Measurements from ENCODE around the gene OR52B6. TPM values are rescaled to one million over a fixed set of nuclear protein-coding genes. Genes with fewer than 3 reads are reported as not detected.
A peak's percentile ranks its signal among the peaks of the same experiment; 100 is the strongest.

Gene OR52B6
- total and polyA plus RNA-seq, 10 of the 15 experiments (the other 5 are each of a cell fraction or from before 2014, with no cell fraction given), result 0.07 TPM; not detected in 9

- BruUV-seq (replicated peaks), result TSS peak; percentile 98
- TF ChIP-seq RFX5 (IDR thresholded peaks at IDR 0.05; ENCODE audit: low read depth, low read length) (no peak), POLR2AphosphoS5 (IDR thresholded peaks at IDR 0.05; ENCODE audit: low read length) (peak; percentile 98), TAF1 (IDR thresholded peaks at IDR 0.05; ENCODE audit: borderline replicate concordance, low read depth, low read length) (peak; percentile 87), YY1 (IDR thresholded peaks at IDR 0.05; ENCODE audit: low read depth, low read length) (0 out of 2 replicates have a peak, but pooled peaks have one; percentile 43), ZBTB40 (IDR thresholded peaks at IDR 0.05; ENCODE audit: borderline replicate concordance) (0 out of 2 replicates have a peak, but pooled peaks have one; percentile 8), MEF2A (IDR thresholded peaks at IDR 0.05; ENCODE audit: insufficient read depth, low read depth, low read length) (no peak), SMAD5 (IDR thresholded peaks at IDR 0.05; ENCODE audit: low read depth) (peak; percentile 89; the same call in 1 of the 2 replicates), CHD2 (IDR thresholded peaks at IDR 0.05; ENCODE audit: borderline replicate concordance, low read depth, low read length) (peak; percentile 46; the same call in 1 of the 2 replicates), ATF7 (IDR thresholded peaks at IDR 0.05; ENCODE audit: low read depth) (peak; percentile 33; the same call in 1 of the 2 replicates), NFYB (IDR thresholded peaks at IDR 0.05; ENCODE audit: insufficient read depth, low read depth, low read length) (peak; percentile 85), SMARCA5 (IDR thresholded peaks at IDR 0.05) (peak; percentile 15; the same call in 1 of the 2 replicates), PKNOX1 (IDR thresholded peaks at IDR 0.05) (peak; percentile 71), IKZF2 (IDR thresholded peaks at IDR 0.05) (peak in 1 of 2 experiments; percentile 66)
- TF ChIP-seq, protein P1, sequence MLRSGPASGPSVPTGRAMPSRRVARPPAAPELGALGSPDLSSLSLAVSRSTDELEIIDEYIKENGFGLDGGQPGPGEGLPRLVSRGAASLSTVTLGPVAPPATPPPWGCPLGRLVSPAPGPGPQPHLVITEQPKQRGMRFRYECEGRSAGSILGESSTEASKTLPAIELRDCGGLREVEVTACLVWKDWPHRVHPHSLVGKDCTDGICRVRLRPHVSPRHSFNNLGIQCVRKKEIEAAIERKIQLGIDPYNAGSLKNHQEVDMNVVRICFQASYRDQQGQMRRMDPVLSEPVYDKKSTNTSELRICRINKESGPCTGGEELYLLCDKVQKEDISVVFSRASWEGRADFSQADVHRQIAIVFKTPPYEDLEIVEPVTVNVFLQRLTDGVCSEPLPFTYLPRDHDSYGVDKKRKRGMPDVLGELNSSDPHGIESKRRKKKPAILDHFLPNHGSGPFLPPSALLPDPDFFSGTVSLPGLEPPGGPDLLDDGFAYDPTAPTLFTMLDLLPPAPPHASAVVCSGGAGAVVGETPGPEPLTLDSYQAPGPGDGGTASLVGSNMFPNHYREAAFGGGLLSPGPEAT (IDR thresholded peaks at IDR 0.05; ENCODE audit: low read depth), result peak; percentile 47
Measured at GRCh38 chr11:5624489-5625279, 44.0 kb downstream of the OR52B6 start, which contains the start of gene TRIM34. Gene TRIM34, plus strand, starts transcription at chr11:5625001. Its CDS starts 7,331 bp downstream, at chr11:5632332.

More at GRCh38 chr11:5624489-5625279, 44.0 kb downstream of the OR52B6 start, which contains the start of gene TRIM34:
- Histone ChIP-seq H3K27ac (ENCODE audit: control insufficient read depth, insufficient read depth) (peak within 1 kb of the TSS; percentile 100), H2AFZ (ENCODE audit: control insufficient read depth, low read depth, low read length) (peak within 1 kb of the TSS; percentile 73), H3K4me1 (ENCODE audit: control insufficient read depth, insufficient read depth, low read length) (peaks cover 2% of the 10 kb centered on the region; the same call in 1 of the 2 replicates), H3K4me3 (peak within 1 kb of the TSS; percentile 97), H3K27me3 (replicated peaks in 1 of 2; ENCODE audit: control insufficient read depth in 2 of 2, insufficient read depth in 2 of 2, low read length in 1 of 2) (no peaks in the 10 kb centered on the region), H3K9ac (ENCODE audit: control insufficient read depth, insufficient read depth, low read length) (peak within 1 kb of the TSS; percentile 100), H3K9me3 (replicated peaks; ENCODE audit: control insufficient read depth, insufficient read depth, low read length) (no peaks in the 10 kb centered on the region; the same call in 2 of the 3 replicates), H3K79me2 (ENCODE audit: control insufficient read depth, insufficient read depth, low read length) (peaks cover 17% of the 10 kb centered on the region), H3K4me2 (ENCODE audit: control insufficient read depth, insufficient read depth) (peak within 1 kb of the TSS; percentile 82), H3K36me3 (ENCODE audit: control insufficient read depth in 2 of 2, insufficient read depth in 2 of 2, low read length in 1 of 2) (no peaks in the 10 kb centered on the region), H4K20me1 (ENCODE audit: control insufficient read depth, insufficient read depth) (no peaks in the 10 kb centered on the region)
- WGBS (ENCODE audit: insufficient coverage, insufficient replicate concordance, low lambda C conversion rate, missing lambda C conversion rate), result 0% methylated on average over 7 of the region's 7 CpGs
- intact Hi-C loops (cut with micrococcal nuclease; ENCODE audit: unreplicated experiment), result loop anchor here (2.0 kb wide), 1 partner anchor 60 kb away; the partner anchor contains the start of gene TRIM5
- ChIA-PET POLR2A (interaction anchor here (0.9 to 4.1 kb wide), 10 partner anchors 10 to 132 kb away, joined by 3 to 38 read pairs (median 6); partner anchors contain the start of genes TRIM22 and TRIM5), SMC1A (ENCODE audit: uncharacterized antibody, unreplicated experiment) (interaction anchor here (0.7 to 3.0 kb wide), 12 partner anchors 9 to 254 kb away, joined by 3 to 21 read pairs (median 3); partner anchors contain the start of genes TRIM22 and TRIM5), RAD21 (ENCODE audit: unreplicated experiment) (interaction anchor here (0.8 to 2.5 kb wide), 6 partner anchors 9 to 266 kb away, joined by 3 to 20 read pairs (median 3); partner anchors contain the start of genes TRIM22 and TRIM5), CTCF (interaction anchor here (0.6 to 4.0 kb wide), 5 partner anchors 11 to 89 kb away, joined by 3 to 25 read pairs (median 4); partner anchors contain the start of gene TRIM5)
- ATAC-seq (peak; percentile 94), FAIRE-seq (peak; percentile 88), DNase-seq (ENCODE audit: low read depth, low spot score) (peak; percentile 90)
- in situ Hi-C loops (cut with MboI), result loop anchor here (10.0 kb wide), 1 partner anchor 1120 kb away; no protein-coding TSS in a partner anchor

Measured in GM12878 (cell line).